OCI-M2 (cell line): ENCODE measurements around the gene WDR73.

Source experiments
- DNase-seq: peaks from one replicate; lab custom pipeline; 2025; ENCODE audit not compliant: unreplicated experiment; lab: John Stamatoyannopoulos, UW

WDR73 gene

DNA sequence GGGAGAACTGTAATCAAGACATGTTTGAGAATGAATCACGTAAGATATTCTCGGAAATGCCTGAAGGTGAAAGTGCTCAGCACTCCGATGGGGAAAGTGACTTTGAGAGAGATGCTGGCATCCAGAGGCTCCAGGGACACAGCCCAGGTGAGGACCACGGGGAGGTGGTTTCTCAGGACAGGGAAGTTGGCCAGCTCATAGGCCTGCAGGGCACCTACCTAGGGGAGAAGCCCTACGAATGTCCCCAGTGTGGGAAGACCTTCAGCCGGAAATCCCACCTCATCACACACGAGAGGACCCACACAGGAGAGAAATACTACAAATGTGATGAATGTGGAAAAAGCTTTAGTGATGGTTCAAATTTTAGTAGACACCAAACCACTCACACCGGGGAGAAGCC, 33.5 kb downstream of the WDR73 start:
- DNase-seq: no peak

GRCh38 chr15:84616235-84616634, 37.8 kb downstream of the WDR73 start:
- DNase-seq: no peak

GRCh38 chr15:84611631-84612030, 42.5 kb downstream of the WDR73 start:
- DNase-seq: no peak

- no peak for DNase-seq
Measured at GRCh38 chr15:84609818-84610525, 44.1 kb downstream of the WDR73 start.

DNA sequence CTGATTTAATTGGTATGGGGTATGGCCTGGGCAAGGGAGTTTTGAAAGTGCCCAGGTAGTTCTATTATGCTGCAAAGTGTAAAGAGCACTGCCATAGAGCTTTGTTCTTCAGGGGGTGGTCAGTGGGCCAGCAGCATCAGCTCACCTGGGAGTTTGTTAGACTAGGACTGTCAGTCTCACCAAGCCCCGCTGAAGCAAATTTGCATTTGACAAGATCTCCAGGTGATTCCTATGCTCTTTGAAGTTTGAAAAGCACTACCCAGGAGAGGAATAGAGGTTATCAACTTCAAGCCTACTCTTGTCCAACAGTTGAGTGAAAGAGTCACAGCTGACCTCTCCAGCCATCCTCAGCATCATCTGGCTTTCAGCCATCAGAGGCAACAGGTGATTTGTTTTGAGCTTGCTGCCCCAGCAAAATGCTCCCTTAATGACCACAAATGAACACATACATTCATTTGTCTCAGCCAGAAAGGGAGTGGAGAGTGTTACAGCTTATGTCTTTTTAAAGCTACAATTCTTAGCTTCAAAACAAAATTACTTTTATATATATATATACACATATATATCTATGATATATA, 45.3 kb downstream of the WDR73 start:
- DNase-seq: no peak

DNA sequence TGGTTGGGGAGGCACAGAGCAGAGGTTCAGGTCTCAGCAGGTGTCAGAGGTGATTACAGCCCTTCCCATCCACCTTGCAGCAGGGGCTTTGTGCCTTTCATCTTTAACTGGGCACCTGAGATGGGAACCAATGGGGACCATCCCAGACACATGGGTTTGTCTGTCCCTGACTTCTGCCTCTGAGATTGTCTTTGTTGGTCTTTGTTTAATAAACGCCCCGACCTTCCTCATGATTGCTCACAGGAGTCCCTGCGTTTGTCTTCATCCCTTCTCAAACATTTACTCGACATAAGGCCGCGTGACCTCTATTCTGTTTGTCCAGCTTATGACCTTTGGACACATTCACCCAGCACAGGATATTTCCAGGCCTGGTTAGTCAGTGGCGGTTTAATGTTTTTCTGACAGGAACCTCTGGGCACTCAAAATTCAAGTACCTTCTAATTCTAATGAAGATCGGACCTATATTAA, 47.4 kb downstream of the WDR73 start:
- DNase-seq: no peak

DNA sequence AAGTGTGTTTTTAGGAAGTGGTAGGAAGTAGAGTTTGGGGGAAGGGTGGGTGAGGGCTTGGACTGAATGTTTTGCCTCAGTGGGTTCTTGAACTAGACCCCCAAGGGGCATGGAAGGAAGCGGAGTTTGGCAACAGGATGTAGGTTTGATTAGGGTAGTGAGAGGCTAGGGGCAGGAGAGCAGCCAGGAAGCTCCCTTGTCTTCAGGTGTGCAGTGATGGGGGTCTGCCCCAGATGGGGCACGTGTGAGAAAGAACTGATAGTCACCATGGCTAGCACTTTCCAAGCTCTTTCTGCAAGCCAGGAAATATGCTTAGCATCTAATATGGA, 48.6 kb downstream of the WDR73 start:
- no peak for DNase-seq

DNA sequence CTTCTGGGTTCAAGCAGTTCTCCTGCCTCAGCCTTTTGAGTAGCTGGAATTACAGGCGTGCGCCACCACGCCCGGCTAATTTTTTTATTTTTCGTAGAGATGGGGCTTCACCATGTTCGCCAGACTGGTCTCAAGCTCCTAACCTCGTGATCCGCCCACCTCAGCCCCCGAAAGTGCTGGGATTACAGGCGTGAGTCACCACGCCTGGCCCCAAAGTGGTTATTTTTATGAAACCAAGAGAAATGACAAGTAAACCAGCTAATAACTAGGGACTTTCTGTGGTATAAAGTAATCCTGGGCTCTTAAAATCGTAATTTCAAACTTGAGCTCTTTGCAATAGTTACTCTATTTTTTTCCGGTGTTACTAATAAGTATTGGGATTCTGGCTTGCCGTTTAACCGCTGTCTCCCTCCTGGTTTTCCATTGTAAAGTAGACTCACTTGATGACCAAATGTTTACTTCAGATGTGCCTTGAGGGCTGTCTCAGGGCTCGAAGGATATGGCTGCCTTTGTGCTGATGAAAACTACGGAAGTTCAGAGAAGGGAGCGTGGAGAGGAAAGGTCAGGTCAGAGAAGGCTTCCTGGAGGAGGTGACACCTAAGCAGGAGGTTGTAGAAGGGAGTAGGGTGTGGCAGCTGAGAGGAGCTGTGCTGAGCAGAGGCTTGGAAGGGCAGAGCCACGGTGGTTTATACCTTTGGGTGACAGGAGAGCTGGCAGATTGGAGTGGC, 49.1 kb downstream of the WDR73 start:
- no peak for DNase-seq

- no peak for DNase-seq
Measured at GRCh38 chr15:84603630-84604379, 50.3 kb downstream of the WDR73 start.

GRCh38 chr15:84601555-84601838, 52.6 kb downstream of the WDR73 start:
- no peak for DNase-seq

GRCh38 chr15:84600687-84601554, 53.2 kb downstream of the WDR73 start, which contains the start of gene ZSCAN2:
TSS of gene ZSCAN2 (plus strand) at chr15:84601009. CDS start at chr15:84603928, 2,919 bp downstream.
- DNase-seq: peak; percentile 80

- peak; percentile 40 for DNase-seq
Measured at GRCh38 chr15:84600331-84600686, 53.8 kb downstream of the WDR73 start.

- DNase-seq: no peak
Measured at GRCh38 chr15:84599906-84600305, 54.2 kb downstream of the WDR73 start.

- no peak for DNase-seq
Measured at GRCh38 chr15:84598993-84599392, 55.1 kb downstream of the WDR73 start.

GRCh38 chr15:84598250-84598649, 55.8 kb downstream of the WDR73 start:
- peak; percentile 52 for DNase-seq

DNA sequence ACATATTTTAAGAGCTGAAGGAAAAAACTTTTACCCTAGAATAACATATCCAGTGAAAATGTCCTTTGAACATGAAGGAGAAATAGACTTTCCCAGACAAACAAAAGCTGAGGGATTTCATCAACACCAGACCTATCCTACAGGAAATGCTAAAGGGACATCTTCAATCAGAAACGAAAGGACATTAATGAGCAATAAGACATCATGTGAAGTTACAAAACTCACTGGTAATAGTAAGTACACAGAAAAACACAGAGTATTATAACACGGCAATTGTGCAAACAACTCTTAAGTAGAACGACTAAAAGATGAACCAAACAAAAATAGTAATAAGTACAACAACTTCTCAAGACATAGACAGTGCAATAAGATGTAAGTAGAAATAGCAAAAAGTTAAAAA, 56.8 kb downstream of the WDR73 start:
- DNase-seq: no peak

- no peak for DNase-seq
Measured at GRCh38 chr15:84595660-84596059, 58.4 kb downstream of the WDR73 start.

DNA sequence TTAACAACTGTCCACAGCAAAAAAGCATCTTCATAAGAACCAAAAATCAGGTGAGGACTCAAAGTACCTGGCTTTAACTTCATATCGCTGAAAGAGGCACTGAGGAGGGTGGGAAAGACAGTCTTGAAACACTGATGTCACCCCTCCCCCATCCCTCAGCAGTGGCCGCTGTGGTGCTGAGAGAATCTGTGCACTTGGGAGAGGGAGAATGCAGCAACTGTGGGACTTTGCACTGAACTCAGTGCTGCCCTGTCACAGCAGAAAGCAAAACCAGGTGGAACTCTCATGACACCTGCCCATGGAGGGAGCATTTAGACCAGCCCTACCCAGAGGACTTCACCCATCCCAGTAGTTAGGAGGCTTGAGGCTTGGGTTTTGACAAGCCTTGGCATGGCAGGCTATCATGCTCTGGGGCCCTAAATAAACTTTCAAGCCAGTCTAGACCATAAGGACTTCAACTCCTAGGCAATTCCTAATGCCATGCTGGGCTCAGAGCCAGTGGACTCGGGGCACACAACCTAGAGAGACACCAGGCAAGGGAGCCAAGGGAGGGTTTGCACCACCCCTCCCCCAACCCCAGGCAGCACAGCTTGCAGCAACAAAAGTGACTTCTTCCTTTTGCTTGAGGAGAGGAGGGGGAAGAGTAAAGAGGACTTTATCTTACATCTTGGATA, 59.3 kb downstream of the WDR73 start:
- no peak for DNase-seq

GRCh38 chr15:84591815-84592214, 62.3 kb downstream of the WDR73 start:
- DNase-seq: no peak

DNA sequence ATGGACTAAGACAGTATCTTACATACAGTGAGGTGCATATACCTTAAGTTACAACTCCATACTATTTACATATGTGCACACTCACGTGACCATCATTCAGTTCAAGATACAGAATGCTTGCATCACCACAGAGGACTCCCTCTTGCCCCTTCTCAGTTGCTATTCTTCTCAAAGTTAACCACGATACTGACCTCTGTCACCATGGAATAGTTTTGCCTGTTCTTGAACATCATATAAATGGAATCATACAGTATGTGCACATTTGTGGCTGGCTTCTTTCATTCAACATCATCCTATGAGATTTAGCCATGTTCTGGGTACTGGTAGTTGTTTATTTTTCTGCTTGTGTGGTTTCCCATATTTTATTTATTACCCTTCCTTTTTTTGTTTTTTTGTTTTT, 63.7 kb downstream of the WDR73 start:
- DNase-seq: no peak
